ENCODE results near the gene SNX33. TPM values are rescaled to one million over a fixed set of nuclear protein-coding genes. Genes with fewer than 3 reads are reported as not detected.

Gene SNX33
- total and polyA plus RNA-seq, 2 of the 13 experiments (the other 11 are each of a cell fraction or from before 2014, with no cell fraction given): 11.0 to 11.6 TPM

GRCh38 chr15:75639709-75640482 is 7.8 kb upstream of the SNX33 start, which contains the start of gene IMP3 (continued):
- peak; percentile 73; the same call in 1 of the 2 replicates for TF ChIP-seq ZNF709 (CRISPR knock-in tag; IDR thresholded peaks at IDR 0.05)
- TF ChIP-seq ZNF800 (CRISPR knock-in tag; IDR thresholded peaks at IDR 0.05): peak; percentile 96
- TF ChIP-seq ZNF878 (CRISPR knock-in tag; IDR thresholded peaks at IDR 0.05): no peak
- TF ChIP-seq TGIF2 (CRISPR knock-in tag; IDR thresholded peaks at IDR 0.05): peak; percentile 88
- peak; percentile 71; the same call in 1 of the 2 replicates for TF ChIP-seq AKAP8 (CRISPR knock-in tag; IDR thresholded peaks at IDR 0.05)
- TF ChIP-seq MATR3 (CRISPR knock-in tag; IDR thresholded peaks at IDR 0.05): 0 out of 2 replicates have a peak, but pooled peaks have one; percentile 35
- no peak for TF ChIP-seq MAFF (IDR thresholded peaks at IDR 0.05; ENCODE audit: low read depth, low read length)
- TF ChIP-seq ZBTB4 (CRISPR knock-in tag; IDR thresholded peaks at IDR 0.05; ENCODE audit: borderline replicate concordance): no peak
- no peak for TF ChIP-seq EZH2 (conservative IDR thresholded peaks at IDR 0.05; ENCODE audit: low read depth, low read length)
- peak; percentile 87; the same call in 1 of the 2 replicates for TF ChIP-seq IRX3 (CRISPR knock-in tag; IDR thresholded peaks at IDR 0.05; ENCODE audit: borderline replicate concordance, low read depth)
- peak; percentile 81; the same call in 1 of the 2 replicates for TF ChIP-seq ZBTB20 (CRISPR knock-in tag; IDR thresholded peaks at IDR 0.05; ENCODE audit: borderline replicate concordance, low read depth)
- no peak for TF ChIP-seq NR2F2 (IDR thresholded peaks at IDR 0.05; ENCODE audit: borderline replicate concordance, low read depth)
- TF ChIP-seq PAF1 (CRISPR knock-in tag; IDR thresholded peaks at IDR 0.05): no peak
- TF ChIP-seq AGO1 (IDR thresholded peaks at IDR 0.05; ENCODE audit: low read depth, low read length, poor library complexity, severe bottlenecking): peak; percentile 73
- TF ChIP-seq, protein P1, sequence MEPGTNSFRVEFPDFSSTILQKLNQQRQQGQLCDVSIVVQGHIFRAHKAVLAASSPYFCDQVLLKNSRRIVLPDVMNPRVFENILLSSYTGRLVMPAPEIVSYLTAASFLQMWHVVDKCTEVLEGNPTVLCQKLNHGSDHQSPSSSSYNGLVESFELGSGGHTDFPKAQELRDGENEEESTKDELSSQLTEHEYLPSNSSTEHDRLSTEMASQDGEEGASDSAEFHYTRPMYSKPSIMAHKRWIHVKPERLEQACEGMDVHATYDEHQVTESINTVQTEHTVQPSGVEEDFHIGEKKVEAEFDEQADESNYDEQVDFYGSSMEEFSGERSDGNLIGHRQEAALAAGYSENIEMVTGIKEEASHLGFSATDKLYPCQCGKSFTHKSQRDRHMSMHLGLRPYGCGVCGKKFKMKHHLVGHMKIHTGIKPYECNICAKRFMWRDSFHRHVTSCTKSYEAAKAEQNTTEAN (CRISPR knock-in tag; conservative IDR thresholded peaks at IDR 0.05): peak; percentile 81; the same call in 1 of the 2 replicates
- peak; percentile 93 for TF ChIP-seq ZBTB34 (CRISPR knock-in tag; IDR thresholded peaks at IDR 0.05)
- peak; percentile 91 for TF ChIP-seq HNRNPLL (IDR thresholded peaks at IDR 0.05; ENCODE audit: low read depth, low read length, poor library complexity, severe bottlenecking)
